SK-N-SH (cell line): ENCODE measurements around the gene ERLEC1. TPM values are rescaled to one million over a fixed set of nuclear protein-coding genes. Genes with fewer than 3 reads are reported as not detected.
"Not testable (repeated sequence)": the region's sequence is repeated elsewhere in the genome, so short reads cannot be mapped to it uniquely, and the experiment has no call there.

Source experiments
- CTCF ChIA-PET: fragments of 300-600, 350-600 bp; formaldehyde crosslinking; extraction: SDS; loops from one replicate; lab custom pipeline; 2021; lab: Yijun Ruan, JAX
- POLR2A ChIA-PET: fragments of 350-600 bp; sonication (Branson Sonifier 250); formaldehyde crosslinking; extraction: SDS; loops from one replicate; lab custom pipeline; 2020; ENCODE audit warnings: antibody characterized with exemption, inconsistent platforms; lab: Yijun Ruan, JAX
- DNase-seq: peaks from one replicate; pipeline ENCODE4 v3.0.0; 2012
- H2AFZ ChIP-seq: fragments of 200-600 bp; sonication (generic); 2 replicates; pipeline ENCODE4 v1.8.1; 2016; ENCODE audit warnings: antibody characterized with exemption, mild to moderate bottlenecking, low read depth
- H3F3A ChIP-seq: fragments of 200-600 bp; sonication (generic); replicated peaks from 2 replicates; pipeline ENCODE3; 2016; ENCODE audit warnings: antibody characterized with exemption, mild to moderate bottlenecking; ENCODE audit not compliant: insufficient read depth
- H3K27ac ChIP-seq, 2 experiments: fragments of 200-500 bp in 1 of 2; fragments of 200-600 bp in 1 of 2; sonication (Bioruptor generic) in 1 of 2; sonication (generic), shearing (Covaris generic) in 1 of 2; 2 replicates each; pipeline versions ENCODE4 v1.5.1 to v1.6.1; 2014 to 2016; ENCODE audit warnings: low read depth in 2 of 2, inconsistent platforms in 1 of 2, low read length in 1 of 2, mild to moderate bottlenecking in 1 of 2, mixed read lengths in 1 of 2
- H3K27me3 ChIP-seq: fragments of 200-600 bp; sonication (generic), shearing (Covaris generic); 2 replicates; pipeline ENCODE4 v1.6.1; 2016; ENCODE audit warnings: mixed run types; ENCODE audit not compliant: insufficient read depth
- H3K36me3 ChIP-seq, 2 experiments: fragments of 200-500 bp in 1 of 2; fragments of 200-600 bp in 1 of 2; sonication (Bioruptor generic) in 1 of 2; sonication (generic) in 1 of 2; replicated peaks in 1 of 2; 2 replicates each; pipeline versions ENCODE3 to v1.5.1; 2014 to 2016; ENCODE audit warnings: low read length in 1 of 2, mild to moderate bottlenecking in 1 of 2; ENCODE audit not compliant: insufficient read depth in 2 of 2, control insufficient read depth in 1 of 2
- H3K4me1 ChIP-seq, 2 experiments: fragments of 200-500 bp in 1 of 2; fragments of 200-600 bp in 1 of 2; sonication (Bioruptor generic) in 1 of 2; sonication (generic), shearing (Covaris generic) in 1 of 2; 2 replicates each; pipeline versions ENCODE4 v1.5.1 to v1.6.1; 2014 to 2016; ENCODE audit warnings: low read depth in 1 of 2, low read length in 1 of 2, mixed run types in 1 of 2; ENCODE audit not compliant: insufficient read depth in 2 of 2, control insufficient read depth in 1 of 2
- H3K4me2 ChIP-seq: fragments of 200-600 bp; sonication (generic), shearing (Covaris generic); 2 replicates; pipeline ENCODE4 v1.6.1; 2017; ENCODE audit warnings: mixed run types
- H3K4me3 ChIP-seq, 2 experiments: fragments of 200-500 bp in 1 of 2; fragments of 200-600 bp in 1 of 2; sonication (Bioruptor generic) in 1 of 2; sonication (generic), shearing (Covaris generic) in 1 of 2; 2 replicates each; pipeline versions ENCODE4 v1.5.1 to v1.8.1; 2014 to 2016; ENCODE audit warnings: low read depth in 2 of 2, inconsistent platforms in 1 of 2, low read length in 1 of 2, mild to moderate bottlenecking in 1 of 2, mixed read lengths in 1 of 2, moderate library complexity in 1 of 2
- H3K79me2 ChIP-seq: fragments of 200-600 bp; sonication (generic); 2 replicates; pipeline ENCODE4 v1.8.1; 2017; ENCODE audit warnings: mild to moderate bottlenecking; ENCODE audit not compliant: insufficient read depth
- H3K9ac ChIP-seq: fragments of 200-600 bp; sonication (generic); 2 replicates; pipeline ENCODE4 v1.6.1; 2017; ENCODE audit warnings: mixed run types
- H3K9me2 ChIP-seq: fragments of 200-600 bp; sonication (generic); 2 replicates; pipeline ENCODE4 v1.6.1; 2017; ENCODE audit warnings: mixed run types
- H3K9me3 ChIP-seq: fragments of 200-600 bp; sonication (generic); 2 replicates; pipeline ENCODE4 v1.6.1; 2017; ENCODE audit warnings: mixed run types, mild to moderate bottlenecking, moderate library complexity
- H4K20me1 ChIP-seq: fragments of 200-600 bp; sonication (generic); 2 replicates; pipeline ENCODE4 v1.6.1; 2017; ENCODE audit warnings: mild to moderate bottlenecking, mixed run types; ENCODE audit not compliant: insufficient read depth
- EZH2phosphoT487 ChIP-seq: fragments of 200-600 bp; sonication (generic); IDR thresholded peaks from 2 replicates; pipeline ENCODE4 v1.6.1; 2017; ENCODE audit warnings: low read depth, mixed run types, mild to moderate bottlenecking, antibody characterized with exemption, moderate library complexity, borderline replicate concordance
- NFIC ChIP-seq: IDR thresholded peaks from 2 replicates; pipeline ENCODE4 v1.4.0; 2012; ENCODE audit warnings: borderline replicate concordance
- PBX3 ChIP-seq: IDR thresholded peaks from 2 replicates; pipeline ENCODE4; 2012
- RCOR1 ChIP-seq: fragments of 150-350 bp; IDR thresholded peaks from 2 replicates; pipeline ENCODE4 v1.6.1; 2017; ENCODE audit warnings: antibody characterized with exemption, low read length
- RFX5 ChIP-seq: IDR thresholded peaks from 2 replicates; pipeline ENCODE4 v1.6.1; 2012; ENCODE audit warnings: mild to moderate bottlenecking, improper control_type of control experiment, low read length
- SMC3 ChIP-seq: IDR thresholded peaks from 2 replicates; pipeline ENCODE4 v1.6.1; 2012; ENCODE audit warnings: low read depth, low read length, improper control_type of control experiment
- USF2 ChIP-seq: fragments of 150-350 bp; IDR thresholded peaks from 2 replicates; pipeline ENCODE4 v1.6.1; 2017; ENCODE audit warnings: antibody characterized with exemption, low read length, low read depth, borderline replicate concordance
- WGBS: methylation state at CpG from one replicate; pipeline ENCODE4 v1.1.6; 2017; ENCODE audit warnings: low lambda C conversion rate; 5-methylcytosine and 5-hydroxymethylcytosine counted together
- polyA plus RNA-seq, 3 experiments: library from polyadenylated mRNA; depleted of rRNA; stranded (reverse); fragments of >200 nt; gene quantifications; 2 replicates each; pipeline ENCODE4 v1.2.3, GENCODE V29; 2012
- TF ChIP-seq, protein P1 (sequence below): IDR thresholded peaks from 2 replicates; pipeline ENCODE4 v1.4.0; 2012; ENCODE audit warnings: low read depth, borderline replicate concordance
- TF ChIP-seq, protein P2 (sequence below): fragments of 150-350 bp; IDR thresholded peaks from 2 replicates; pipeline ENCODE4 v1.6.1; 2016; ENCODE audit warnings: mild to moderate bottlenecking, low read depth, low read length

ERLEC1 gene
- polyA plus RNA-seq, 1 of the 3 experiments (the other 2 are of a cell fraction): 61.7 TPM

- CTCF ChIA-PET: no interaction called here
Observed at GRCh38 chr2:53848062-53848461, 61.2 kb downstream of the ERLEC1 start.

GRCh38 chr2:53851052-53851757 is 64.4 kb downstream of the ERLEC1 start:
- H3K4me3 ChIP-seq, POLR2A ChIA-PET, H3K27ac ChIP-seq, H4K20me1 ChIP-seq, H3K4me1 ChIP-seq, H2AFZ ChIP-seq, H3K9ac ChIP-seq, H3K27me3 ChIP-seq, H3F3A ChIP-seq, H3K9me3 ChIP-seq, DNase-seq, H3K79me2 ChIP-seq, H3K9me2 ChIP-seq, H3K4me2 ChIP-seq: not testable (repeated sequence)
- CTCF ChIA-PET: interaction anchor here (0.7 kb wide), 1 partner anchor 11 kb away, joined by 4 read pairs; no protein-coding TSS in a partner anchor
- H3K36me3 ChIP-seq: peaks cover 18 to 25% of the 10 kb centered on the region in 2 experiments
- 97% methylated on average over 9 of the region's 9 CpGs for WGBS

More at GRCh38 chr2:53848062-53848461, 61.2 kb downstream of the ERLEC1 start:
- H3F3A ChIP-seq: no peaks in the 10 kb centered on the region
- H3K27me3 ChIP-seq: no peaks in the 10 kb centered on the region
- H4K20me1 ChIP-seq: no peaks in the 10 kb centered on the region
- H3K4me2 ChIP-seq: no peak overlapping the region
- DNase-seq: no peak
- H3K9me2 ChIP-seq: no peaks in the 10 kb centered on the region
- H3K27ac ChIP-seq: no peak overlapping the region
- H3K9me3 ChIP-seq: no peaks in the 10 kb centered on the region
- peaks cover 5 to 18% of the 10 kb centered on the region in 2 experiments for H3K36me3 ChIP-seq
- no peaks in the 10 kb centered on the region for H3K4me1 ChIP-seq
- WGBS: 99% methylated on average over 2 of the region's 2 CpGs
- POLR2A ChIA-PET: no interaction called here
- H3K4me3 ChIP-seq: no peak overlapping the region
- 0 out of 2 replicates have a peak, but pooled peaks cover 4% of the 10 kb centered on the region for H3K79me2 ChIP-seq
- no peak for TF ChIP-seq NFIC
- TF ChIP-seq, protein P1, sequence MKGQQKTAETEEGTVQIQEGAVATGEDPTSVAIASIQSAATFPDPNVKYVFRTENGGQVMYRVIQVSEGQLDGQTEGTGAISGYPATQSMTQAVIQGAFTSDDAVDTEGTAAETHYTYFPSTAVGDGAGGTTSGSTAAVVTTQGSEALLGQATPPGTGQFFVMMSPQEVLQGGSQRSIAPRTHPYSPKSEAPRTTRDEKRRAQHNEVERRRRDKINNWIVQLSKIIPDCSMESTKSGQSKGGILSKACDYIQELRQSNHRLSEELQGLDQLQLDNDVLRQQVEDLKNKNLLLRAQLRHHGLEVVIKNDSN: no peak
- no peak for TF ChIP-seq RCOR1
- no peak for TF ChIP-seq PBX3
- no peak for TF ChIP-seq USF2
- no peak for TF ChIP-seq RFX5
- no peak for TF ChIP-seq EZH2phosphoT487
- TF ChIP-seq, protein P2, sequence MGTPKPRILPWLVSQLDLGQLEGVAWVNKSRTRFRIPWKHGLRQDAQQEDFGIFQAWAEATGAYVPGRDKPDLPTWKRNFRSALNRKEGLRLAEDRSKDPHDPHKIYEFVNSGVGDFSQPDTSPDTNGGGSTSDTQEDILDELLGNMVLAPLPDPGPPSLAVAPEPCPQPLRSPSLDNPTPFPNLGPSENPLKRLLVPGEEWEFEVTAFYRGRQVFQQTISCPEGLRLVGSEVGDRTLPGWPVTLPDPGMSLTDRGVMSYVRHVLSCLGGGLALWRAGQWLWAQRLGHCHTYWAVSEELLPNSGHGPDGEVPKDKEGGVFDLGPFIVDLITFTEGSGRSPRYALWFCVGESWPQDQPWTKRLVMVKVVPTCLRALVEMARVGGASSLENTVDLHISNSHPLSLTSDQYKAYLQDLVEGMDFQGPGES: no peak
- no peak for TF ChIP-seq SMC3
- no peak overlapping the region for H3K9ac ChIP-seq
- no peak overlapping the region for H2AFZ ChIP-seq
